Measurements from ENCODE around the gene SPRED3. TPM values are rescaled to one million over a fixed set of nuclear protein-coding genes. Genes with fewer than 3 reads are reported as not detected.

The SPRED3 gene
- total and polyA plus RNA-seq, 9 of the 15 experiments (the other 6 are each of a cell fraction or from before 2014, with no cell fraction given): 0.05 to 1.3 (median 0.36) TPM

DNA sequence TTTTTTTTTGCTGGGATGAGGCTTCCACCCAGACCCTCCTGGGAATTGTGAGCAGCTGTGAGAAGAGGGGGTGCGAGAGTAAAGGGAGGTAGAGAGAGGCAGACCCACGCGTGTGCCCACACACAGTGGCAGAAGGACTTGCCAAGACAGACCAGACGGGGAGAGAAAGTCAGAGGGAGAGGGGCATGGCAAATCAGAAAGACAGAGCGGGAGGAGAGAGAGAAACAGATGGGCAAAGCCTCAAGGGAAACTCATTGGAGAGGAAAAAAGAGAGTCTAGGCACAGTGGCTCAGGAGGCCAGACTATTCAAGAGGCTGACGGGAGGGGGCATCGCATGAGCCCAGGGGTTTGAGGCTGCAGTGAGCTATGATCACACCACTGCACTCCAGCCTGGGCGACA, 35.9 kb upstream of the SPRED3 start:
- H4K20me1 ChIP-seq (replicated peaks; ENCODE audit: control insufficient read depth, insufficient read depth, low read length): no peaks in the 10 kb centered on the region
- H2AFZ ChIP-seq (ENCODE audit: low read depth, low read length): no peak overlapping the region
- DNase-seq (ENCODE audit: extremely low read depth in 1 of 4, low spot score in 3 of 4): no peak
- no peaks in the 10 kb centered on the region for H3K79me2 ChIP-seq (ENCODE audit: control insufficient read depth, insufficient read depth, low read length)
- no peaks in the 10 kb centered on the region for H3K36me3 ChIP-seq (ENCODE audit: control insufficient read depth, insufficient read depth, low read length)
- no peak overlapping the region for H3K9ac ChIP-seq (ENCODE audit: insufficient read depth in 1 of 2, low read depth in 2 of 2, low read length in 2 of 2)
- intact Hi-C loops (cut with micrococcal nuclease): no loop called here
- H3K4me3 ChIP-seq: no peak overlapping the region
- no peak for ATAC-seq
- no peaks in the 10 kb centered on the region for H3K9me1 ChIP-seq (ENCODE audit: control insufficient read depth, insufficient read depth, low read length)
- in situ Hi-C loops (cut with MboI): no loop called here
- no peak for FAIRE-seq
- no TSS peak for BruUV-seq (replicated peaks)
- WGBS (ENCODE audit: insufficient coverage, low coverage, missing lambda C conversion rate): 45% methylated on average over 5 of the region's 8 CpGs
- H3K4me1 ChIP-seq (replicated peaks in 1 of 2; ENCODE audit: control insufficient read depth in 2 of 2, insufficient read depth in 2 of 2, low read length in 2 of 2): peaks cover 0 to 4% of the 10 kb centered on the region in 2 experiments; a peak in 2 of 5 replicates
- CTCF ChIA-PET (ENCODE audit: low intra/inter-chr PET ratio): no interaction called here
- no peaks in the 10 kb centered on the region for H3K9me3 ChIP-seq (replicated peaks; ENCODE audit: control insufficient read depth, insufficient read depth, low read depth, low read length)
- H3K27ac ChIP-seq (ENCODE audit: extremely low read depth, low read depth, low read length): no peak overlapping the region
- POLR2A ChIA-PET: interaction anchor here (0.8 to 1.2 kb wide), 2 partner anchors 9 to 13 kb away, joined by 3 to 4 read pairs; no protein-coding TSS in a partner anchor
- H3K4me2 ChIP-seq (ENCODE audit: insufficient read depth, low read length): no peak overlapping the region
- peaks cover 0 to 8% of the 10 kb centered on the region in 2 experiments; a peak in 2 of 5 replicates for H3K27me3 ChIP-seq (ENCODE audit: control insufficient read depth in 2 of 2, insufficient read depth in 2 of 2, low read length in 2 of 2)
- no peak for TF ChIP-seq RFX1 (IDR thresholded peaks at IDR 0.05)
- TF ChIP-seq CBX1 (IDR thresholded peaks at IDR 0.05; ENCODE audit: low read depth): no peak
- no peak for TF ChIP-seq ZNF184 (CRISPR knock-in tag; IDR thresholded peaks at IDR 0.05)
- TF ChIP-seq ZNF324 (CRISPR knock-in tag; IDR thresholded peaks at IDR 0.05): no peak
- TF ChIP-seq SMARCB1 (IDR thresholded peaks at IDR 0.05; ENCODE audit: insufficient read length, low read depth): no peak
- no peak for TF ChIP-seq NBN (IDR thresholded peaks at IDR 0.05; ENCODE audit: low read depth)
- TF ChIP-seq NONO (IDR thresholded peaks at IDR 0.05; ENCODE audit: low read depth in 2 of 2, low read length in 1 of 2): no peak
- no peak for TF ChIP-seq ETV6 (IDR thresholded peaks at IDR 0.05; ENCODE audit: borderline replicate concordance in 1 of 2, low read depth in 2 of 2, low read length in 1 of 2)
- no peak for TF ChIP-seq ETV6 (CRISPR knock-in tag; IDR thresholded peaks at IDR 0.05; ENCODE audit: borderline replicate concordance)
- TF ChIP-seq, protein P1, sequence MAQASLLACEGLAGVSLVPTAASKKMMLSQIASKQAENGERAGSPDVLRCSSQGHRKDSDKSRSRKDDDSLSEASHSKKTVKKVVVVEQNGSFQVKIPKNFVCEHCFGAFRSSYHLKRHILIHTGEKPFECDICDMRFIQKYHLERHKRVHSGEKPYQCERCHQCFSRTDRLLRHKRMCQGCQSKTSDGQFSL (CRISPR knock-in tag; IDR thresholded peaks at IDR 0.05): no peak
- TF ChIP-seq, protein P1 (tag; IDR thresholded peaks at IDR 0.05): no peak
- TF ChIP-seq NUFIP1 (IDR thresholded peaks at IDR 0.05; ENCODE audit: partially characterized antibody): no peak
- no peak for TF ChIP-seq TAL1 (IDR thresholded peaks at IDR 0.05)
- no peak for TF ChIP-seq E2F4 (CRISPR knock-in tag; IDR thresholded peaks at IDR 0.05; ENCODE audit: low read depth)
- no peak for TF ChIP-seq SMAD2 (IDR thresholded peaks at IDR 0.05; ENCODE audit: low read depth, low read length)
- TF ChIP-seq ERF (CRISPR knock-in tag; IDR thresholded peaks at IDR 0.05): no peak
- TF ChIP-seq, protein P2, sequence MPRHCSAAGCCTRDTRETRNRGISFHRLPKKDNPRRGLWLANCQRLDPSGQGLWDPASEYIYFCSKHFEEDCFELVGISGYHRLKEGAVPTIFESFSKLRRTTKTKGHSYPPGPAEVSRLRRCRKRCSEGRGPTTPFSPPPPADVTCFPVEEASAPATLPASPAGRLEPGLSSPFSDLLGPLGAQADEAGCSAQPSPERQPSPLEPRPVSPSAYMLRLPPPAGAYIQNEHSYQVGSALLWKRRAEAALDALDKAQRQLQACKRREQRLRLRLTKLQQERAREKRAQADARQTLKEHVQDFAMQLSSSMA (CRISPR knock-in tag; IDR thresholded peaks at IDR 0.05): no peak
- TF ChIP-seq FOXA3 (CRISPR knock-in tag; conservative IDR thresholded peaks at IDR 0.05 in 1 of 2, IDR thresholded peaks at IDR 0.05 in 1 of 2): no peak
- TF ChIP-seq RCOR1 (IDR thresholded peaks at IDR 0.05; ENCODE audit: borderline replicate concordance in 1 of 2, low read depth in 2 of 2, low read length in 2 of 2): no peak
- TF ChIP-seq ARID1B (IDR thresholded peaks at IDR 0.05): no peak
- TF ChIP-seq BCL6 (CRISPR knock-in tag; IDR thresholded peaks at IDR 0.05): no peak
